Activated CD8-positive, alpha-beta T cell treated with anti-CD3 and anti-CD28 coated beads, Interleukin-2, amount 10 ng/mL, durations not matched to agents 7 days and 5 days (primary cell): ENCODE measurements around the gene LNX1. TPM values are rescaled to one million over a fixed set of nuclear protein-coding genes. Genes with fewer than 3 reads are reported as not detected.
"Not testable (repeated sequence)": the region's sequence is repeated elsewhere in the genome, so short reads cannot be mapped to it uniquely, and the experiment has no call there.

Experiments
- ATAC-seq: fragments of 150-1000 bp; cut with Tn5 transposase; one replicate; pipeline ENCODE4 v1.10.0; 2021; ENCODE audit warnings: moderate library complexity
- CTCF ChIA-PET: fragments of 350-600 bp; sonication (Branson Sonifier 250); formaldehyde crosslinking; loops from one replicate; lab custom pipeline; 2021; ENCODE audit warnings: antibody characterized with exemption; lab: Charles Lee
- POLR2A ChIA-PET: fragments of 350-600 bp; sonication (Branson Sonifier 250); formaldehyde crosslinking; loops from one replicate; lab custom pipeline; 2021; ENCODE audit warnings: antibody characterized with exemption; lab: Charles Lee
- DNase-seq: peaks from one replicate; pipeline ENCODE4 v3.0.0-alpha.2; 2020
- H3K27ac Mint-ChIP-seq: one replicate; pipeline ENCODE4 v1.8.0; 2021; ENCODE audit warnings: mild to moderate bottlenecking, mixed read lengths
- H3K27me3 Mint-ChIP-seq: one replicate; pipeline ENCODE4 v1.8.0; 2021; ENCODE audit warnings: low read depth, mixed read lengths
- H3K36me3 Mint-ChIP-seq: one replicate; pipeline ENCODE4 v1.8.0; 2021; ENCODE audit warnings: low read depth, mixed read lengths
- H3K4me1 Mint-ChIP-seq: one replicate; pipeline ENCODE4 v1.8.0; 2021; ENCODE audit warnings: low read depth, mixed read lengths
- H3K4me3 Mint-ChIP-seq: one replicate; pipeline ENCODE4 v1.8.0; 2021; ENCODE audit warnings: mild to moderate bottlenecking, mixed read lengths
- H3K9me3 Mint-ChIP-seq: one replicate; pipeline ENCODE4 v1.8.0; 2022; ENCODE audit warnings: mixed read lengths; ENCODE audit not compliant: insufficient read depth
- total RNA-seq, 2 experiments: library from RNA; stranded (reverse); gene quantifications; one replicate each; pipeline ENCODE4 v1.2.3, GENCODE V29; 2021

Gene LNX1
- total RNA-seq, 2 experiments from 2014 or later: not detected

- ChIA-PET CTCF (no interaction called here), POLR2A (interaction anchor here (1.3 kb wide), 1 partner anchor 12 kb away, joined by 3 read pairs; no protein-coding TSS in a partner anchor)
- DNase-seq (no peak), ATAC-seq (no peak)
- Mint-ChIP-seq H3K4me1 (peaks cover 13% of the 10 kb centered on the region), H3K4me3 (no peak overlapping the region), H3K27me3 (no peaks in the 10 kb centered on the region), H3K9me3 (no peaks in the 10 kb centered on the region), H3K27ac (no peak overlapping the region), H3K36me3 (peaks cover 48% of the 10 kb centered on the region)
These were observed 158.5 kb downstream of the LNX1 start for GRCh38 chr4:53432528-53433424.

GRCh38 chr4:53431052-53431451 lies 160.2 kb downstream of the LNX1 start:
- ATAC-seq: peak; percentile 72
- no peak for DNase-seq
- H3K4me1 Mint-ChIP-seq: peaks cover 13% of the 10 kb centered on the region
- CTCF ChIA-PET: interaction anchor here (1.0 kb wide), 1 partner anchor 12 kb away, joined by 3 read pairs; no protein-coding TSS in a partner anchor
- H3K36me3 Mint-ChIP-seq: peaks cover 41% of the 10 kb centered on the region
- H3K27ac Mint-ChIP-seq: no peak overlapping the region
- H3K4me3 Mint-ChIP-seq: no peak overlapping the region
- no peaks in the 10 kb centered on the region for H3K9me3 Mint-ChIP-seq
- no peaks in the 10 kb centered on the region for H3K27me3 Mint-ChIP-seq
- POLR2A ChIA-PET: no interaction called here

- POLR2A ChIA-PET: no interaction called here
- no peak for DNase-seq
- Mint-ChIP-seq H3K27ac (no peak overlapping the region), H3K4me3 (no peak overlapping the region), H3K4me1 (peaks cover 13% of the 10 kb centered on the region), H3K9me3 (no peaks in the 10 kb centered on the region), H3K36me3 (peaks cover 33% of the 10 kb centered on the region), H3K27me3 (no peaks in the 10 kb centered on the region)
- CTCF ChIA-PET: no interaction called here
- no peak for ATAC-seq
These were observed 163.9 kb downstream of the LNX1 start for GRCh38 chr4:53427366-53427765.

GRCh38 chr4:53424280-53424679 lies 167.0 kb downstream of the LNX1 start:
- ChIA-PET CTCF (no interaction called here), POLR2A (no interaction called here)
- Mint-ChIP-seq H3K4me1 (no peaks in the 10 kb centered on the region), H3K27me3 (no peaks in the 10 kb centered on the region), H3K9me3 (no peaks in the 10 kb centered on the region), H3K27ac (no peak overlapping the region), H3K4me3 (no peak overlapping the region), H3K36me3 (peaks cover 20% of the 10 kb centered on the region)
- no peak for DNase-seq
- ATAC-seq: no peak

DNA sequence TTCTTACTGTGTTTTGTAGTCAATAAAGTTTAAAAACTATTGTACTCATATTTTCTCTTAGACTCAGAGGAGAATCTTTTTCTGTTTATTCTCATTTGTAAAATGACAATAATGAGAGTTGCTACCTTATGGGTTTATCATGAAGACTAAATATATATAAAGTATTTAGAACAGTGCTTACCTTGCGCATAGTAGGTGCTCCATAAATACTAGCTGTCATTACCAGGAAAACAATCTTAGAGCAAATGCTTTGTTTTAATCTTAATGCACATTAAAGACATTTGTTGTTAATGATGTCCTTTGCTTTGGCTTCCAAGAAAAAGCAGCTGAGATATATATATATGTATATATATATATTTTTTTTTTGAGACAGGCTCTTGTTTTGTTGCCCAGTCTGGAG lies 168.9 kb downstream of the LNX1 start:
- H3K9me3 Mint-ChIP-seq: no peaks in the 10 kb centered on the region
- H3K4me1 Mint-ChIP-seq: no peaks in the 10 kb centered on the region
- H3K4me3 Mint-ChIP-seq: no peak overlapping the region
- CTCF ChIA-PET: no interaction called here
- H3K27me3 Mint-ChIP-seq: no peaks in the 10 kb centered on the region
- no peak for DNase-seq
- peaks cover 15% of the 10 kb centered on the region for H3K36me3 Mint-ChIP-seq
- no peak overlapping the region for H3K27ac Mint-ChIP-seq
- POLR2A ChIA-PET: no interaction called here
- ATAC-seq: no peak

- POLR2A ChIA-PET: no interaction called here
- DNase-seq: no peak
- no peak overlapping the region for H3K4me3 Mint-ChIP-seq
- H3K4me1 Mint-ChIP-seq: no peaks in the 10 kb centered on the region
- H3K36me3 Mint-ChIP-seq: peaks cover 15% of the 10 kb centered on the region
- no peaks in the 10 kb centered on the region for H3K9me3 Mint-ChIP-seq
- H3K27me3 Mint-ChIP-seq: no peaks in the 10 kb centered on the region
- CTCF ChIA-PET: no interaction called here
- H3K27ac Mint-ChIP-seq: no peak overlapping the region
- no peak for ATAC-seq
These were observed 169.5 kb downstream of the LNX1 start for GRCh38 chr4:53421791-53422190.

DNA sequence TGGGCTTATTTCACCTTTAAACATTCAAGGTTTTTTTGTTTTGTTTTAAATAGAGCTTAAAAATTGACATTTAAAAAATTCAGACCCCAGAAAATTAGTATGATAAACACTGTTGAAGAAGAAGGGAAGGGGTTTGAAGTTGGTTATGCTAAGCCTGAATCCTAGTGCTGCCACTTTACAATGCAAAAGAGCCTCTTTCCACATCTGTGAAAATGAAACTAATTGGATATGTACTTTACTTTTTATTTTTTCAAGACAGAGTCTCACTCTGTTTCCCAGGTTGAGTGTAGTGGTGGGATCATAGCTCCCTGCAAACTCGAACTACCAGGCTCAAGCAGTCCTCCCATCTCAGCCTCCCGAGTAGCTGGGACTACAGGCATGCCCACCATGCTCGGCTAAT lies 172.1 kb downstream of the LNX1 start:
- H3K9me3 Mint-ChIP-seq: no peaks in the 10 kb centered on the region
- H3K36me3 Mint-ChIP-seq: peaks cover 20% of the 10 kb centered on the region
- no peaks in the 10 kb centered on the region for H3K27me3 Mint-ChIP-seq
- ChIA-PET POLR2A (no interaction called here), CTCF (interaction anchor here (0.8 kb wide), 1 partner anchor 12 kb away, joined by 3 read pairs; no protein-coding TSS in a partner anchor)
- DNase-seq (no peak), ATAC-seq (no peak)
- H3K4me3 Mint-ChIP-seq: no peak overlapping the region
- H3K4me1 Mint-ChIP-seq: no peaks in the 10 kb centered on the region
- no peak overlapping the region for H3K27ac Mint-ChIP-seq

DNA sequence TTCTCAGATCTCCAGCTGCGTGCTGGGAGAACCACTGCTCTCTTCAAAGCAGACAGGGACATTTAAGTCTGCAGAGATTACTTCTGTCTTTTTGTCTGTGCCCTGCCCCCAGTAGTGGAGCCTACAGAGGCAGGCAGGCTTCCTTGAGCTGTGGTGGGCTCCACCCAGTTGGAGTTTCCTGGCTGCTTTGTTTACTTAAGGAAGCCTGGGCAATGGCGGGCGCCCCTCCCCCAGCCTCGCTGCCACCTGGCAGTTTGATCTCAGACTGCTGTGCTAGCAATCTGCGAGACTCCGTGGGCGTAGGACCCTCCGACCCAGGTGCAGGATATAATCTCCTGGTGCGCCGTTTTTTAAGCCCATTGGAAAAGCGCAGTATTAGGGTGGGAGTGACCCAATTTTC lies 181.8 kb downstream of the LNX1 start:
- POLR2A ChIA-PET, DNase-seq, ATAC-seq, CTCF ChIA-PET, H3K4me3 Mint-ChIP-seq, H3K27ac Mint-ChIP-seq, H3K27me3 Mint-ChIP-seq, H3K9me3 Mint-ChIP-seq: not testable (repeated sequence)
- H3K36me3 Mint-ChIP-seq: peaks cover 48% of the 10 kb centered on the region
- peaks cover 21% of the 10 kb centered on the region for H3K4me1 Mint-ChIP-seq

Other genes with a start within 250 kb of the LNX1 start
- 10 to 100 TPM; 25.1 to 27.2 TPM for gene SCFD2, start 225.4 kb downstream of the LNX1 start, total RNA-seq
- 10 to 100 TPM; 70.9 to 72.9 TPM for gene FIP1L1, start 213.8 kb downstream of the LNX1 start, total RNA-seq